ENCODE measurements around the gene IPO11. TPM values are rescaled to one million over a fixed set of nuclear protein-coding genes. Genes with fewer than 3 reads are reported as not detected.

IPO11 gene
- total and polyA plus RNA-seq, 2 of the 4 experiments (the other 2 are of a cell fraction) = 12.6 to 40.0 TPM

- BruUV-seq (replicated peaks) = no TSS peak
Measured at GRCh38 chr5:62617943-62618342, 205.4 kb downstream of the IPO11 start.

More at GRCh38 chr5:62617943-62618342, 205.4 kb downstream of the IPO11 start:
- Histone ChIP-seq H3K9me3 (ENCODE audit: control insufficient read depth, insufficient read depth, low read length) (no peaks in the 10 kb centered on the region), H3K4me2 (ENCODE audit: low read depth, low read length) (no peak overlapping the region), H3K56ac (ENCODE audit: extremely low read depth, insufficient read depth, low read length) (no peak overlapping the region), H4K20me1 (ENCODE audit: insufficient read depth, low read length) (no peaks in the 10 kb centered on the region), H2AFZ (replicated peaks; ENCODE audit: low read length, poor library complexity) (no peak overlapping the region), H3K23ac (ENCODE audit: low read depth, low read length) (no peak overlapping the region), H2BK20ac (ENCODE audit: low read depth, low read length) (no peak overlapping the region), H3K9me1 (ENCODE audit: insufficient read depth, low read length) (peaks cover 2% of the 10 kb centered on the region; the same call in 1 of the 2 replicates), H2BK120ac (ENCODE audit: low read depth, low read length) (no peak overlapping the region), H3K14ac (replicated peaks; ENCODE audit: low read depth, low read length) (no peak overlapping the region), H3K4ac (ENCODE audit: low read depth, low read length) (no peak overlapping the region), H3K18ac (ENCODE audit: low read depth, low read length) (no peak overlapping the region), H2AK9ac (replicated peaks; ENCODE audit: low read depth, low read length, poor library complexity) (no peak overlapping the region), H2BK5ac (ENCODE audit: low read depth, low read length, poor library complexity, severe bottlenecking) (no peak overlapping the region), H3K79me1 (ENCODE audit: low read depth in 1 of 2, low read length in 2 of 2) (0 out of 4 replicates have a peak, but pooled peaks cover 0 to 4% of the 10 kb centered on the region in 2 experiments), H3K27ac (ENCODE audit: insufficient read depth, low read length) (no peak overlapping the region), H4K91ac (ENCODE audit: insufficient read depth, low read depth, low read length) (no peak overlapping the region), H4K5ac (ENCODE audit: low read depth, low read length) (no peak overlapping the region), H4K8ac (ENCODE audit: low read depth in 2 of 2, low read length in 2 of 2) (no peak overlapping the region), H2BK15ac (ENCODE audit: low read depth, low read length) (no peak overlapping the region), H3K27me3 (ENCODE audit: control insufficient read depth, insufficient read depth, low read length) (no peaks in the 10 kb centered on the region), H3K36me3 (ENCODE audit: control insufficient read depth, insufficient read depth, low read length) (no peaks in the 10 kb centered on the region), H3K4me1 (ENCODE audit: control insufficient read depth, insufficient read depth, low read length) (no peaks in the 10 kb centered on the region), H2AK5ac (ENCODE audit: low read depth, low read length) (no peak overlapping the region), H3K4me3 (ENCODE audit: insufficient read depth, low read depth, low read length) (no peak overlapping the region), H3K9ac (ENCODE audit: low read depth, low read length) (no peak overlapping the region)
- TF ChIP-seq CEBPB (IDR thresholded peaks at IDR 0.05; ENCODE audit: low read depth, low read length) (no peak), FOS (IDR thresholded peaks at IDR 0.05; ENCODE audit: low read depth, low read length) (no peak), MAFK (IDR thresholded peaks at IDR 0.05; ENCODE audit: low read depth, low read length) (no peak), RAD21 (IDR thresholded peaks at IDR 0.05; ENCODE audit: low read length) (no peak), ELK1 (IDR thresholded peaks at IDR 0.05; ENCODE audit: borderline replicate concordance, low read depth, low read length) (no peak), RFX5 (IDR thresholded peaks at IDR 0.05; ENCODE audit: low read depth, low read length) (no peak), POLR2A (IDR thresholded peaks at IDR 0.05; ENCODE audit: low read depth, low read length) (no peak), NFE2L2 (IDR thresholded peaks at IDR 0.05; ENCODE audit: low read depth, low read length) (no peak), BHLHE40 (IDR thresholded peaks at IDR 0.05; ENCODE audit: low read depth, low read length) (no peak), MAZ (IDR thresholded peaks at IDR 0.05; ENCODE audit: borderline replicate concordance, low read depth, low read length) (no peak), USF2 (IDR thresholded peaks at IDR 0.05; ENCODE audit: low read depth, low read length) (no peak), MXI1 (IDR thresholded peaks at IDR 0.05; ENCODE audit: borderline replicate concordance, low read depth, low read length) (no peak), CTCF (conservative IDR thresholded peaks at IDR 0.05; ENCODE audit: low read depth, low read length) (no peak), RCOR1 (IDR thresholded peaks at IDR 0.05; ENCODE audit: insufficient replicate concordance, low read length) (no peak)
- in situ Hi-C loops (cut with MboI; ENCODE audit: low sequenced_read_pairs) = no loop called here
- CTCF ChIA-PET = no interaction called here
- ATAC-seq (ENCODE audit: low read depth) (no peak), DNase-seq (no peak)
- dilution Hi-C loops (cut with HindIII; ENCODE audit: low sequenced_read_pairs, unreplicated experiment) = no loop called here
- POLR2A ChIA-PET (ENCODE audit: unreplicated experiment) = no interaction called here
- intact Hi-C loops (cut with micrococcal nuclease) = no loop called here

Measured in IMR-90 (cell line).